NOMO-1 (cell line): ENCODE data around the gene MYO1G.
"Not testable (repeated sequence)": the region's sequence is repeated elsewhere in the genome, so short reads cannot be mapped to it uniquely, and the experiment has no call there.

Source experiments
- DNase-seq, 2 experiments: peaks; one replicate each; lab custom pipeline; 2025; ENCODE audit not compliant: unreplicated experiment in 2 of 2; lab: John Stamatoyannopoulos, UW

The MYO1G gene

GRCh38 chr7:44978511-44979366, at the start of gene MYO1G:
Gene MYO1G, minus strand, starts transcription at chr7:44979015. Its CDS starts 54 bp downstream, at chr7:44978961.
- DNase-seq = peak; percentile 87 to 93

- no peak for DNase-seq
Measured at GRCh38 chr7:45028138-45028919, 49.5 kb upstream of the MYO1G start.

- DNase-seq = no peak
Measured at GRCh38 chr7:45027774-45028114, 48.9 kb upstream of the MYO1G start.

- DNase-seq = peak; percentile 77 to 89
Measured at GRCh38 chr7:45026984-45027773, 48.4 kb upstream of the MYO1G start.

- no peak for DNase-seq
Measured at GRCh38 chr7:45026013-45026412, 47.2 kb upstream of the MYO1G start.

- DNase-seq = not testable (repeated sequence)
Measured at GRCh38 chr7:45025473-45025872, 46.7 kb upstream of the MYO1G start.

- DNase-seq = no peak
Measured at GRCh38 chr7:45024126-45024744, 45.4 kb upstream of the MYO1G start.

GRCh38 chr7:45021604-45022296, 42.9 kb upstream of the MYO1G start:
- peak; percentile 11 to 39 for DNase-seq

GRCh38 chr7:45020915-45021314, 42.1 kb upstream of the MYO1G start:
- no peak for DNase-seq

- no peak for DNase-seq
Measured at GRCh38 chr7:45017253-45017652, 38.4 kb upstream of the MYO1G start.

GRCh38 chr7:45015313-45015712, 36.5 kb upstream of the MYO1G start:
- no peak for DNase-seq

- DNase-seq = no peak
Measured at GRCh38 chr7:45013465-45013967, 34.7 kb upstream of the MYO1G start.

- DNase-seq = no peak
Measured at GRCh38 chr7:45007571-45008328, 28.9 kb upstream of the MYO1G start.

GRCh38 chr7:45007106-45007505, 28.3 kb upstream of the MYO1G start:
- no peak for DNase-seq

GRCh38 chr7:45003789-45004188, 25.0 kb upstream of the MYO1G start:
- DNase-seq = no peak

- no peak for DNase-seq
Measured at GRCh38 chr7:45001826-45002225, 23.0 kb upstream of the MYO1G start.

- no peak for DNase-seq
Measured at GRCh38 chr7:45001138-45001694, 22.4 kb upstream of the MYO1G start.

GRCh38 chr7:45000093-45001032, 21.5 kb upstream of the MYO1G start, which contains the start of gene CCM2:
Gene CCM2, plus strand, starts transcription at chr7:45000201. Its CDS starts 133 bp downstream, at chr7:45000334.
- DNase-seq = peak; percentile 34 to 47
